Measurements from ENCODE around the gene PRICKLE1. TPM values are rescaled to one million over a fixed set of nuclear protein-coding genes. Genes with fewer than 3 reads are reported as not detected.

Gene PRICKLE1
- total RNA-seq, 3 donors from 2014 or later (not counting 1 experiment from before 2014, with no cell fraction given): 0.15 to 0.34 TPM; not detected in 1

DNA sequence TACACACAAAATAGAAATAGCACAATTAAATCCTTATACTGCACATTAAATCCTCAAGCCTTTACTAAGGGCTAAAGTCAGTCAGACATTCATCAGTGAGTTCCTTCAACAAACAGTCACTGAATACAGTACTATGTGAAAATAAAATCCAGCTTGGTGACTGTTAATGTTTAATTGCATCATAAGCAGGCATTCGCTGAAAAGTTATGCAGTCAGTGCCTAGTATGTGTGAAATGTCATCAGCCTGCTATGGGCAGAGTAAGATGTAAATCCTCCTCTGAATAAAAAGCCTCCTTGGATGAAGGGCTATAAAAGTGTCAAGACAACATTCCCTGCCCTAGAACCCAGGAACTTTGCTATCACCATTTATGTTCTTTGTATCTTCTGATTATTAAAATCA is 116.4 kb downstream of the PRICKLE1 start:
- H3K4me3 ChIP-seq (ENCODE audit: low read length): no peak overlapping the region
- H3K4me1 ChIP-seq (ENCODE audit: control insufficient read depth, insufficient read depth, low read length): peaks cover 9% of the 10 kb centered on the region
- ATAC-seq (no peak), DNase-seq (no peak)
- Mint-ChIP-seq H3K9me3 (no peaks in the 10 kb centered on the region), H3K36me3 (no peaks in the 10 kb centered on the region), H3K4me3 (no peak overlapping the region), H3K27ac (no peak overlapping the region), H3K27me3 (ENCODE audit: low read depth in 2 of 2) (peaks cover 12 to 13% of the 10 kb centered on the region in 2 donors), H3K4me1 (peaks cover 19 to 22% of the 10 kb centered on the region in 2 donors)
- no peak for TF ChIP-seq CTCF (IDR thresholded peaks at IDR 0.05)
- H3K27me3 ChIP-seq (ENCODE audit: control insufficient read depth, insufficient read depth, low read length): no peaks in the 10 kb centered on the region
- no peaks in the 10 kb centered on the region for H3K36me3 ChIP-seq (ENCODE audit: control insufficient read depth, insufficient read depth, low read length)
- H3K9me3 ChIP-seq (ENCODE audit: control insufficient read depth, insufficient read depth, low read length): no peaks in the 10 kb centered on the region
- intact Hi-C loops (cut with micrococcal nuclease): no loop called here
- 71% methylated on average over 1 of the region's 1 CpG for WGBS (ENCODE audit: insufficient coverage)
- no peak overlapping the region for H3K27ac ChIP-seq (ENCODE audit: low read length)

- H3K4me3 ChIP-seq (ENCODE audit: low read length): no peak overlapping the region
- intact Hi-C loops (cut with micrococcal nuclease): no loop called here
- ATAC-seq: no peak
- H3K4me1 ChIP-seq (ENCODE audit: control insufficient read depth, insufficient read depth, low read length): peaks cover 9% of the 10 kb centered on the region
- H3K9me3 Mint-ChIP-seq: no peaks in the 10 kb centered on the region
- WGBS (ENCODE audit: insufficient coverage): 93% methylated on average over 3 of the region's 3 CpGs
- peaks cover 21 to 23% of the 10 kb centered on the region in 2 donors for H3K4me1 Mint-ChIP-seq
- H3K9me3 ChIP-seq (ENCODE audit: control insufficient read depth, insufficient read depth, low read length): no peaks in the 10 kb centered on the region
- H3K36me3 ChIP-seq (ENCODE audit: control insufficient read depth, insufficient read depth, low read length): no peaks in the 10 kb centered on the region
- H3K36me3 Mint-ChIP-seq: no peaks in the 10 kb centered on the region
- DNase-seq: no peak
- no peak overlapping the region for H3K27ac ChIP-seq (ENCODE audit: low read length)
- no peak overlapping the region for H3K4me3 Mint-ChIP-seq
- no peak overlapping the region for H3K27ac Mint-ChIP-seq
- TF ChIP-seq CTCF (IDR thresholded peaks at IDR 0.05): no peak
- no peaks in the 10 kb centered on the region for H3K27me3 ChIP-seq (ENCODE audit: control insufficient read depth, insufficient read depth, low read length)
- H3K27me3 Mint-ChIP-seq (ENCODE audit: low read depth in 2 of 2): peaks cover 10 to 12% of the 10 kb centered on the region in 2 donors
Observed at GRCh38 chr12:42472376-42472775, 117.2 kb downstream of the PRICKLE1 start.

DNA sequence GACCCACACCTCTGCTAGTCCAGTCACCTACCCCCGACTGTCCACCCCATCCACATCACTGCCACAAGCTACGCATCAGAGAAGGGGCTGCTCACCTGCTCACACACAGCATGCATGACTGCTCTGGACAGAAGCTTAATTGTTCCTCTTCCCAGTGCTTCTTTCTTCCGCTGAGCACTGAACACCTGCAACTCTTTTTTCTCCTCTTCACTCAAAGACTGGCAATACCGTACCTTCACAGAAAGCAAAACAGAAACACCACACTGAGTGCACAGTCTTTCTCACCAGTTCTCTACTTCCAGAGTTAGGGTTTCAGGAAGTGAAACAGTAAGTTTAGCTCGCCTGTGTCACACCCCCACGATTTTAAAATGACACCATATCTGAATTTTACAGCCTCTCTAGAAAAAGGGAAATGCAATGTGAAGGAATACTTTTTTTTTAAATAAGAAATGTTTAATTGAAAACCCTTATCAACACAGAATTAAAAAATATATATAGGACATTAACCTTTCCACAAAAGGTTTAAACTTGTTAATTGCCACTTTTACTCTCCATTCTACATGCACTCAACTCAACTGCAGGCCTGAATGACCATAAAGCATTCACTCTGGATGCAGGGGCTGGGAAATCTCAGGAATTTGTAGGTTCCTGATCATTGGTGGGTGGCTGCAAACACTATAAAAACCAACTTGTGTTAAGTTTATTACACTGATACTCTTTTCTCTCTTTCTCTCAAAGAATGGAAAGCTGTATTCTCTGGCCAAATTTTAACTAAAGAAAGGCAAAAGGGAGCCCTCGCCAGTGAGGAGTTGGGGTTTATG is 120.0 kb downstream of the PRICKLE1 start:
- ATAC-seq (peak; percentile 31 to 74 (median 55)), DNase-seq (peak in 1 of 2 donors; percentile 4)
- peaks cover 21 to 23% of the 10 kb centered on the region in 2 donors for H3K4me1 Mint-ChIP-seq
- H3K4me3 Mint-ChIP-seq: peak overlapping the region; percentile 62
- intact Hi-C loops (cut with micrococcal nuclease): no loop called here
- no peaks in the 10 kb centered on the region for H3K9me3 ChIP-seq (ENCODE audit: control insufficient read depth, insufficient read depth, low read length)
- no peak for TF ChIP-seq CTCF (IDR thresholded peaks at IDR 0.05)
- H3K36me3 Mint-ChIP-seq: no peaks in the 10 kb centered on the region
- peaks cover 9% of the 10 kb centered on the region for H3K4me1 ChIP-seq (ENCODE audit: control insufficient read depth, insufficient read depth, low read length)
- H3K27me3 ChIP-seq (ENCODE audit: control insufficient read depth, insufficient read depth, low read length): no peaks in the 10 kb centered on the region
- peaks cover 15 to 17% of the 10 kb centered on the region in 2 donors for H3K27me3 Mint-ChIP-seq (ENCODE audit: low read depth in 2 of 2)
- no peaks in the 10 kb centered on the region for H3K36me3 ChIP-seq (ENCODE audit: control insufficient read depth, insufficient read depth, low read length)
- H3K9me3 Mint-ChIP-seq: no peaks in the 10 kb centered on the region
- H3K27ac ChIP-seq (ENCODE audit: low read length): peak overlapping the region; percentile 44
- 33% methylated on average over 5 of the region's 7 CpGs for WGBS (ENCODE audit: insufficient coverage)
- H3K4me3 ChIP-seq (ENCODE audit: low read length): peak overlapping the region; percentile 3
- H3K27ac Mint-ChIP-seq: peak overlapping the region in 1 of 2 donors; percentile 49

Measured in natural killer cell (primary cell).